GM12874 (cell line): Measurements from ENCODE around the gene FYN.

Experiments used
- TF ChIP-seq, protein P1 (sequence below): IDR thresholded peaks from 2 replicates; pipeline ENCODE4 v1.5.1; 2011; ENCODE audit warnings: low read depth, mild to moderate bottlenecking, control low read depth, low read length, moderate library complexity; ENCODE audit not compliant: insufficient read depth

Gene FYN

DNA sequence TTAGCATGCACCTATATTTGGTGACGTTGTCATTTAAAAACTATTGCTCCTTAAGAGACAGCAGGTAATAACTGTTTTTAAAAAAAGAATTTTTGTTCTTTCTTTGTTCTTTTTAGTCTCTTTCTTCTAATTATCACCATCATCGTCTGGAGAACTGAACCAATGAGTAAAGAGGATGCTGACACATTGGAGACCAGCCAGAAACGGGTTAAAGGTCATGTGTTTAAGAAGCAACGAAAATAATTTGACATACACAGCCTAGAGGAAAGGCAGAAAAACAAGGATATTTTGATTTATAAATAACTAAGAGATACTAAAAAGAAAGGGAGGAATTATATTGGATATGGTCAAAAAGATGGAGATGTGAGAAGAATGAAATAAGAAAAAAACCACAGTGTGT, 19.2 kb upstream of the FYN start:
- TF ChIP-seq, protein P1, sequence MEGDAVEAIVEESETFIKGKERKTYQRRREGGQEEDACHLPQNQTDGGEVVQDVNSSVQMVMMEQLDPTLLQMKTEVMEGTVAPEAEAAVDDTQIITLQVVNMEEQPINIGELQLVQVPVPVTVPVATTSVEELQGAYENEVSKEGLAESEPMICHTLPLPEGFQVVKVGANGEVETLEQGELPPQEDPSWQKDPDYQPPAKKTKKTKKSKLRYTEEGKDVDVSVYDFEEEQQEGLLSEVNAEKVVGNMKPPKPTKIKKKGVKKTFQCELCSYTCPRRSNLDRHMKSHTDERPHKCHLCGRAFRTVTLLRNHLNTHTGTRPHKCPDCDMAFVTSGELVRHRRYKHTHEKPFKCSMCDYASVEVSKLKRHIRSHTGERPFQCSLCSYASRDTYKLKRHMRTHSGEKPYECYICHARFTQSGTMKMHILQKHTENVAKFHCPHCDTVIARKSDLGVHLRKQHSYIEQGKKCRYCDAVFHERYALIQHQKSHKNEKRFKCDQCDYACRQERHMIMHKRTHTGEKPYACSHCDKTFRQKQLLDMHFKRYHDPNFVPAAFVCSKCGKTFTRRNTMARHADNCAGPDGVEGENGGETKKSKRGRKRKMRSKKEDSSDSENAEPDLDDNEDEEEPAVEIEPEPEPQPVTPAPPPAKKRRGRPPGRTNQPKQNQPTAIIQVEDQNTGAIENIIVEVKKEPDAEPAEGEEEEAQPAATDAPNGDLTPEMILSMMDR = no peak

DNA sequence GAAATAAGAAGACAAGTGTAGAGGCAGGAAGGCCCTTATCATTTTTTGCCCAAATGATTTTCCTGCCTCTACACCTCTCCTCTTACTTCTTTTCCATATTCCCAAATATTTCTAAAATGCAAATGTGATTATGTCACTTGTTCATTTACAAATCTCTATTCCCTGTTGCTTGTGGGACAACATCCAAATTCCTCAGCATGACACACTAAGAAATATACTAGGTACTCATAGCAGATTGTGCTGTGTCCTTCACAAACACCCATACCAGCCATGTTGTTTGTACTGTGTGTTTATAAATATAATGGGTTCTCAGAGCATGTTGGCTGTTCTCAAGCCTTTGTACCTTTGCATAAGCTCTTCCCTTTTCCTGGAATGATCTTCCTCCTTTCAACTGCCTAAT, 17.7 kb upstream of the FYN start:
- TF ChIP-seq, protein P1 = no peak

DNA sequence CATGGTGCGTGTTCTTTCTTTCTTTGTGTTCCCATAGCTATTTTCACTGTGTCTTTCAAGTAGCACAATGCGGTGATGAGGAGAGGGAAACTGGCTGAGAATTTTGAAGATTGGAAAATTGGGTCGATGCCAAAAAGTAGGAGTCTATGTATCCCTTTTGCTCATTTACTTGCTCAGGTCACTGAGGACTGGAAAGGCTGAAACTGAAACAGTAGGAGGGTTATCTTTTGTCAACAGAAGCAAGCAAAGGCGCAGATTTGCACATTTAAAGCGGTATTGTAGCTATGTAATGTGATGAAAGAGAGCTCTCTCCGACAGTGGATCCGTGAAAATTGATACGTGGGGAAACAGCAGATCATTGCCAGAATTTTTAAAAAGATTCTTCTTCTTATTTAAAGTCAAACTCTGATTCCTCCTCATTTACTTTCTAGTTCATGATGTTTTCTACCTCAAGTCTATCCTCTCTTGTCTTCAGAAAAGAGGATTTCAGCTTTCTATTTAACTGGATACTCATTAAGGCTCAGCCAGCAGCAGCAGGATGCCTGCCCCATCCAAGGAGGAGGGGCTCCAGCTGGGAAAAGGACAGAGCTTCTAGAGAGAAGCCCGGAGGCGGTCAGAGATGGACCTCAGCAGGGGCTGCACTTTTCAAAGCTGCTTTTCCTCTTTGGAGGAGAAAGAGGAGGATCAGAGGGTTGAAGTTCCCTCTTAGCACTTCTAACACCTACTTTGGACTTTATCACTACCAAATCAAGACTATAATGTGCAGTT, 15.9 kb upstream of the FYN start:
- TF ChIP-seq, protein P1 = no peak

DNA sequence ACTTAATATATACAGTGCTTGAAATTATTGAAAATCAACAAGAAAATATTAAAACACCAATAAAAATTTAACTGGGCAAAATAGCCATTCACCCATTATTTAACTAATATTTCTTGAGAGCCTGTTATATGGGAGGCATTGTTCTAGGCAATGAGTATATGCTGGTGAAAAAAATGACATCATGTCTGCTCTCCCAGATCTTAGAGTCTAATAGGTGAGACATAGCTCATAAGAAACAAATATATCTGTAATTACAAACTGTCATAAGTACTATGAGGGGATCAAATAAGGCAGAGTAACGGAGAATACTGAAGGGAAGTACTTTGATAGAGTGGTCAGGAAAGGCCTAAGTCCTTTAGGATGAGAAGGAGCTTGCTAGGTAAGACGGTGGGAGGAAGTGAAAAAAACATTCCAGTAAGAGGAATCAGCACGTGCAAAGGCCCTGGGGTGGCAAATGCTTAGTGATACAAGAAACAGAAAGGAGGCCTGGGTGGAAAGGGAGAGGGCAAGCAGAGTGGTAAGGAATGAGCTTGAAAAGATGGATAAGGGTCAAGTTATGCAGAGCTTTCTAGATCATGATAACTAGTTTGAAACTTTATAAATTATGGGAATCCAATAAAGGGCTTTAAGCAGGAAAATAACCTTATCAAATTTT, 12.2 kb upstream of the FYN start:
- TF ChIP-seq, protein P1 = no peak

DNA sequence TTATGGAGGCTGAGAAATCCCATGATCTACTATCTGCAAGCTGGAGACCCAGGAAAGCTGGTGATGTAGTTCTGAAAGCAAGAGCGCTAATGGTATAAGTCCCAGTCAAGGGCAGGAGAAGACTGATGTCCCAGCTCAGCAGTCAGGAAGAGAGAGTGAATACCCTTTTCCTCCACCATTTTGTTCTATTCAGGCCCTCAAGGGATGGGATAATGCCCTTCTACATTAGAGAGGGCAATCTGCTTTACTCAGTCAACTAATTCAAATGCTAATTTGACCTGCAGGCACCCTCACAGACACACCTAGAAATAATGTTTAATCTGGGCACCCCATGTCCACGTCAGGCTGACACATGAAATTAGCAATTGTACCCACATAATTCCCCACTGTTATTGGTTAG, 10.8 kb upstream of the FYN start:
- TF ChIP-seq, protein P1 = no peak

DNA sequence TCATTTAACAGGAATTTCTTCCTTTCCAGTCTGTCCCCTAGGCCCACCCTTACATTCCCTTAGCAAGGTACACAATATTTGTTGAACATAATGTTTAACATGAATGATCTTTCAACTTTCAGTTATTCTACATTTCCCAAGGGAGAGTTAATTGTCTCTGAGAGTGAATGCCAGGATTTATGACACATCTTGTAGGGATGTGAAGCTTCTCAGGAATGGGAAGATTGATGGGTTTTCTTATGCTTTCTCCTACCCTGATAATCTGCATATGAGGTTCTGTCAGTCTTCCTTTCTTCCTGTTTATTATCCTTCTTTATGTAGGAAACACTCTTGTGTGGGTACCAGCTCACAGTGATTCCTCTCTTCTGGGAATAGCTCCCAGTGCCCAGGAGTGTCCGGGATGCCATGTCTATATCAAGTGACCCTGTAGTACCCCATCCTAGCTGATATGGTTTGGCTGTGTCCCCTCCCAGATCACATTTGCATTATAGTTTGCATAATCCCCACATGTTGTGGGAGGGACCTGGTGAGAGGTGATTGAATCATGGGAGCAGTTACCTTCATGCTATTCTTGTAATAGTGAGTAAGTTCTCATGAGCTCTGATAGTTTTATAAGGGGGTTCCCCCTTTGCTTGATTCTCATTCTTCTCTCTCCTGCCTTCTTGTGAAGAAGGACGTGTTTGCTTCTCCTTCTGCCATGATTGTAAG, 7.1 kb upstream of the FYN start:
- TF ChIP-seq, protein P1 = no peak

DNA sequence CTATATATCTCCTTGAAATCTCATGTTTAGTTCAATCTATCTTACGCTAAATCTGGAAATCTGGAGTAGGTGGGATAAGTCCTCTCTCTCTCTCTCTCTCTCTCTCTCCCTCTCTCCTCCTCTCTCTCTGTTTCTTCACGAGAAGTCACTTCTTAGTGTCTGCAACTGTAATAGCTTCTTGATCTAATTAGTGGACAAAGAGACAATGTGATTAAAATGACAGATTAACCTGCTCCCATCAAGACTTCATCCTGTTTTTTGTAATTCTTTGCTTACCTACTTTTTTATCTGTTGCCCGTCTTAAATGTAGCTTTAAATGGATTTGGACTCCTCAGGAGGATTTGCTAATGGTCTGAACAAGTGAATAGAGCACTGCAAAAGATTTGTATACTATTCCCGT, 2.5 kb upstream of the FYN start:
- TF ChIP-seq, protein P1 = no peak
